Superior temporal gyrus (tissue), 1 donor: Measurements from ENCODE around the gene G0S2.

Source experiments
- DNase-seq: peaks from one replicate; pipeline ENCODE4 v3.0.0-alpha.2; 2016; ENCODE audit errors: extremely low spot score

Gene G0S2, protein sequence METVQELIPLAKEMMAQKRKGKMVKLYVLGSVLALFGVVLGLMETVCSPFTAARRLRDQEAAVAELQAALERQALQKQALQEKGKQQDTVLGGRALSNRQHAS

DNA sequence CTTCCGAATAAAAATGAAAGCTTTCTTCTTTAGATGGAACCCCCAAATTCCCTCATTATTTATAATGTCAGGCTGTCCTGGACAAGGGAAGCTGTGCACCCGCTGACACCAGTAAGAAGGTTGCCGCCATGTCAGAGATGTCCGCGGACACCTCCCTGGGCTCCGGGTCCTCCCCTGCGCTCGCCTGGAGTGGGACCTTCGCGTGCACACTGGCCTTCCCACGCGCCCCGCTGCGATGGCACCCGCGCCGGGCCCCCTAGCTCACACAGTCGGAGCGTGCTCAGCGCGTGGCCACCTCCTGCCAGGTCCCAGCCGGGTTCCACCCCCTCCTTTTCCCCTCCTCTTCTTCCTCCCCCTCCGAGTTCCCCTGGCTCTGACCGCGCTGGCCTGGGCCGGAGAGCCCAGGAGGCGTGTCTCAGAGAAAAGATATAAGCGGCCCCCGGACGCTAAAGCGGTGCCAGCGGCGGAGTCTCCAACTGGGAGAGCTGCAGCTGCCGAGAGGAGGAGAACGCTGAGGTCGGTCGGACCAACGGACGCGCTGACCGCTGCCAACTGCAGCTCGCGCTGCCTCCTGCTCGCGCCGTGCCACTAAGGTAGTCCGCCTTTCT is at the start of gene G0S2:
Gene G0S2 (plus strand): TSS at position 456 of the 608 bp plus-strand sequence. CDS start 273 bp downstream, outside the sequence.
- no peak for DNase-seq

DNA sequence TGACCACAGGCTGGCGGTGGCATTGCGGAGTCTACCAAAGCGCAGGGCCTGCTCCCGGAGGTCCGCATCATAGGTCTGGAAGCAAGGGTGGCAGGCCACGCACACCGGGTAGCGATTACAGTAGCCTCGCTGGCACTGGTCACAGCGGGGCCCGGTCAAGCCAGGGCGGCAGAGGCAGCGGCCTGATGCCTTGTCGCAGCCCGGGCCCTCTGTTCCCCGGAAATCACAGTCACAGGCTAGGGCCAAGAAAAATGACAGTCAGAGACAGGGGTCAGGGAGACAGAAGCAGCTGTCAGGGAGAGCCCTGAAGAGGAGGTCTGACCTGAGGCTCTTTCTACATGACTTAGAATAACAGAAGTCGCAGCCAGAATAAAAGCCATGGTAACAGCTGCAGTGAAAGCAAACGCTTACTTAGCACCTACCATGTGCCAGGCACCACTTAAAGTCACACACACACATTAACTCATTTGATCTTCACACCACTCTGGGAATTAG is 49.4 kb upstream of the G0S2 start:
- DNase-seq, result peak; percentile 52

DNA sequence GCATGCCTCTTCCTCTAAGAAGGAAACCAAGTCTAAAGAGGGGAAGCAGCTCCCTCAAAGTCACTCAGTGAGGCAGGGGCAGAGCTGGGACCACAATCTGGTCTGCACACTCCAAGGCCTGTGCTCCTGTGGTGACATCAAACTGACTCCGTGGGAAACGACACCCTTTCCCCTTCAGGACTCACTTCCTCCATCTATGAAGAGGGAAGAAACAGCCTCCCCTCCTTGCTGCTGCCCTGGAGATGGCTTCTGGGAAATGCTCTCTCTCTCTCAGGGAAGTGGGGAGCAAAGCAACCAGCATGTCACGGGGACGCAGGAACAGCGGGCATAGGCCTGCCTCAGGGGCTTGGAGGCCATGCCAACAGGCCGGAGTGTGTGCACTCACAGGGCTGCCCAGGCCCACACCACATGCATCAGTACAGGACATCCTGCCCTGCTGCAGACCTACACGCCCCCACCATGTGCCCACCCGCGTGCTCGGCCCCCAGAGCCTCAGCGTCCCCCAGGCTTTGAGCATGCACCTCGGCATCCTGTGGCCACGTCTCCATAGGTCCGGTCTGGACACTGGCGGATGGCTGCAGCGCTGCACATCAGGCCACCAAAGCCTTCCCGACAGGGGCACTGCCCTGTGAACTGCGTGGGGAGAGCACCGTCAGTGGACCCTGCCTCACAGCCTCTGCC is 48.7 kb upstream of the G0S2 start:
- no peak for DNase-seq

DNA sequence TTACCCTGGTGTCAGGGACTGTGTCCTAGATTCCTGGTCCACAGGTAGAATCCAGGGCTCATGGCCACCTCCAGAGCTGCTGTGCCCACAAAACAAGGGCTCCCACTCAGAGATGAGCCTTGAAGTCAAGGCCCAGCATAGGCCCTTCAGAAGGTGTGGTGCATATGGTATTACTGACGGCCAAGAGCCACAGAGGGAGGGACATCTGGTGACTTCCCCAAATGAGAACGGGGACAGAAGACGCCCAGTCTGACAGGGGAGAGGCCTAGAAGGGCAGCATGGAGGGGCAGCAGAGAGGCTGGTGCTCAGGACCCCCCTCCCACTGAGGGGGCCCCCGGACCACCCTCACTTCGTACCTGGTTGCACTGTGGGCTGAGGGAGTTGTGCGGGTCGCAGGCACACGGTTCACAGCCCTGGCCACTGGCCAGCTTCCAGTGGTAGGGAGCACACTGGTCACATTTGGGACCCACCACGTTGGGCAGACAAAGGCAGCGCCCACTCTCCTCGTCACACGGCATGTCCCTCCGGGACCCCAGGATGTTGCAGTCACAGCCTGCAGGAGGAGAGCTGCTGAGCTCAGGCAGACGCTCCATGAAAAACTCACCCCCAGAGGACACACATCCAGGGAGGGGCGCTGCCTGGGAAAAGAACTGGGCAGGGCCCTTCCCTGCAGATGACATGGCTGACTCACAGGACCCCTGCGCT is 48.0 kb upstream of the G0S2 start:
- no peak for DNase-seq

DNA sequence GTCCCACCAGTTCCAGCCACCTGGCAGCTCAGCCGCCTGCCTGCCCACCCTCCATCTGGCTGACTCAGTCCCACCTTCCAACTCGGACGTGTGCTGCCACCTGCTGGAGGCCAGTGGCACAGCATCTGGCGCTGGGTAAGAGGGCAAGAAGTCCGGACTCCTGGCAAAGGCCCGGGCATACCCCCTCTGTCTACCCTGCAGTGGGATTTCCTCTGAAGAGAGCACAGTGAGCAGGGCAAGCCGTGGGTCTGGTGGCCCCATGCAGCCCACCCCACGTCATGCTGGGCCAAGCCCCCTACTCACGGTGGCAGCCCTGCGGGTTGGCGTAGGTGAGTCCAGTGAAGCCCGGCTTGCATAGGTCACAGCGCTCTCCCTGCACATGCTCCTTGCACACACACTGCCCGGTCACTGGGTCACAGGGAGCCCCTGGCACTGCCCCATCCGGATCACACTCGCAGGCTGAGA is 47.4 kb upstream of the G0S2 start:
- peak; percentile 89 for DNase-seq

DNA sequence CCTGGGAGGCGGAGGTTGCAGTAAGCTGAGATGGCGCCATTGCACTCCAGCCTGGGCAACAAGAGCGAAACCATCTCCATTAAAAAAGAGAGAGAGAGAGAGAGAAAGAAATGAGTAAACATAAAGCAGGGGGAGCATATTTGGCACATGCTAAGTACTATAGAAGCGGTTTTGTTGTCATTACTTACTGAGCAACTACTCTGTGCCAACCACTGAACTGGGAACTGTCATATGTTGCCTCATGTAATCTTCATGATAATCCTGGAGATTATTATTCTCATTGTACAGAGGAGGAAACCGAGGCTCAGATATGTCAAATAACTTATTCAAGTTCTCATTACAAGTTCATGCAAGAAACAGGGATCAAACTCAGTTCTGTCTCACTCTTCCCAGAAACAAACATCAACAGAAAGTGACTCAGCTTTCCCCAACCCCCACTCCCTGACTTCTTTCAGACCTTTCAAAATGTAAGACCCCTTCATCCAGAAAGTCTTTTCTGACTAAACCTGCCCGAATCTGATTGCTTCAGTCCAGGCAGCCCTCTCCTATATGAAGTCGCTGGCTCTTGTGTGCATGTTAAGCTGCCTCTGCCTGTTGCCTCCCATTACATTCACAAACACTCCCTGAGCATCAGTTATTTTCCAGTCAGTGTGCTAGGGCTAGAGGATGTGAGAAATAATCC is 46.5 kb upstream of the G0S2 start:
- no peak for DNase-seq

DNA sequence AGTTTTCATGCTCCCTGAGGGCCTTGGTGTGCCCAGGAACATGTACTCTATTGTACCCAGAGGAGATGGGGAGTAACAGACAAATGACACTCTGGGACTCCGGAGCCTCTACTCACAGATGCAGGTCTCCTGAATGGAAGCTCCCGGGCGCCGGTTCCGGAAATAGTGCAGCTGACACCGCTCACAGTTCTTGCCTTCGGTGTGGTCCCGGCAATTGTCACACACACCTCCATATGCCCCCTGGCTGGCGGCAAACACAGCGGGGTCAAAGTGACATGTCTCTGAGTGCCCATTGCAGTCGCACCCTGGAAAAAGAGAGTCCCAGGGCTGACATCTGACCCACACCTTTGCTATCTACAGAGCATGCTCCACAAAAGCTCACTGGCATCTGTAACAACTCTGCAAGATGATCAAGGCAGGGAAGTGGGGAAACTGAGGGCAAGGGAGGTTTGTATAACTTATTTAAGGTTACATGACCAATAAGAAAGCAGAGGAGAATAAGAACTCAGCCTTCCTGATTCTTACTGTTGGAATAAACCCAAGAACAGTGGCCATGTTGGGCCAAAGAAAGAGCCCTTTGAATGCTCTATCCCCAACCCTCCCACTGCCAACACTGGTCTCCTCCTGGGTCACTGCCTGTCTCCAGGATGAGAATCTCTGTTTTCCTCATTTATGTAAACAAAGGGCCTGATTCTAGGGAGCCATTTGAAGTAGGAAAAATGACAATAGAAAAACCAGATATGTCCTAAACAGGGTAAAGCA is 45.4 kb upstream of the G0S2 start:
- DNase-seq, result peak; percentile 80

DNA sequence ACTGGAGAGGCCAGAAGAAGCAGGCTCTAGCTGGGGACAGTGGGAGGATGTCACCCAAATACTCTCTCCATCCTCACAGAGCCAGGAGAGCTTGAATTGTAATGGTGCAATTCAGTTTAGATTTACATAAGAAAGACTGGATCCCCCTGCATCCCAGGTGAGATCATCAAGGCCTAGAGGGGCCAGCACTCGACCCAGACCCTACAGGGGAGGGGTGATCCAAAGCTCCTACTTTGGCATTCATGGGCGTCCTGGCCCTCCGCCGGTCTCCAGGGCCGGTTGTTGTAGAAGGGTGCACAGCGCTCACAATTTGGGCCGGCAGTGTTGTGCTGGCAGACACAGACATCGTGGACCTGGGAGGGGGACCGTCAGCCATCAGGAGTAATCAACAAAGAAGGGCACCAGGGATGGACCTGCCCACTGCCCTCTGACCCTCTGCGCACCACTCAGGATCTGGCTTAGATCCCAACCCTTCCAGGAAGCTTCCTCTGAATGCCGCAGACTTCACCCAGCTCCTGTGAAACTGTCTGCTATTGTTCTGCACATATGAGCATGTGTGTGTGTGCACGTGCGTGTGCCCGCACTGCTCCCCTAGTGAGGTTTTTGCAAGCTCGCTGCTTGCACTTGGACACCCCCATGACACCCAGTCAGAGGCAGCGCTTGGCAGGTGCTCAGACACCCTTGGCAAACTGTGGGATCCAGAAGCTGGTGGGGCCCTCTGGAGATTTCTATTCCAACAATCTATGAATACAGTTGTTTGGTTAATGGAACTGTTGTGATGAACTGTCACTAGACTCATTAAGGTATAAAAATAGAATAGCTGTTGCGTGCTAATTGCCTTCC is 44.6 kb upstream of the G0S2 start:
- DNase-seq, result no peak

DNA sequence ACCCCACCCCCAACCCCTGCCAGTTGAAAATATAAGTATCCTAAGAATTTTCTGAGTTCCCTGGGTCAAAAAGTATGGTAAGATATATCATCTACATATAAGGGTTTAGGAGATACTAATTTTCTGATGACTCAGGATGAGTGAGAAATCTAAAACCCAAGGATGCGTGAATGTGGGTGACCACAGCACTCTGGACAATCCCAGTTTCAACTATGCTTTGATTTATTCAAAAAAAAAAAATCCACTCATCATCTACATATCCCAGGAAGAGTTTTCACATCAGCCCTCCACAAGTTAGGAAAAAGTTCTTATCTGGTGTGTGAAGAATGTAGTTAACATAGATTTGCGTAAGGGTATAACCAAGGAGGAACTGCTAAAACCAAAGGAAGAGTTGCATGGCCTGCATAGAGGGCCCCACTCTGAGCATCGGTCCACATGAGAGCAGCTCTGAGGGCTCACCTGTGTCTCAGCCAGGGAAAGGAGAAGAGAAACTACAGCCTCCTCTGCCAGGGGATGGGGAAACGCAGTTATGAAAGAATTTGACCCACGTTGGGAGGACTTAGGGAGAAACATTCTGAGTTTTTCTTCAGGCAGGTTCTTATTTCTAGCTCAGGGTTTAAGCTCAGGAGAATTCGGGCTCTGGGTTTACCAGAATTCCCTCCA is 41.7 kb upstream of the G0S2 start:
- DNase-seq, result no peak

DNA sequence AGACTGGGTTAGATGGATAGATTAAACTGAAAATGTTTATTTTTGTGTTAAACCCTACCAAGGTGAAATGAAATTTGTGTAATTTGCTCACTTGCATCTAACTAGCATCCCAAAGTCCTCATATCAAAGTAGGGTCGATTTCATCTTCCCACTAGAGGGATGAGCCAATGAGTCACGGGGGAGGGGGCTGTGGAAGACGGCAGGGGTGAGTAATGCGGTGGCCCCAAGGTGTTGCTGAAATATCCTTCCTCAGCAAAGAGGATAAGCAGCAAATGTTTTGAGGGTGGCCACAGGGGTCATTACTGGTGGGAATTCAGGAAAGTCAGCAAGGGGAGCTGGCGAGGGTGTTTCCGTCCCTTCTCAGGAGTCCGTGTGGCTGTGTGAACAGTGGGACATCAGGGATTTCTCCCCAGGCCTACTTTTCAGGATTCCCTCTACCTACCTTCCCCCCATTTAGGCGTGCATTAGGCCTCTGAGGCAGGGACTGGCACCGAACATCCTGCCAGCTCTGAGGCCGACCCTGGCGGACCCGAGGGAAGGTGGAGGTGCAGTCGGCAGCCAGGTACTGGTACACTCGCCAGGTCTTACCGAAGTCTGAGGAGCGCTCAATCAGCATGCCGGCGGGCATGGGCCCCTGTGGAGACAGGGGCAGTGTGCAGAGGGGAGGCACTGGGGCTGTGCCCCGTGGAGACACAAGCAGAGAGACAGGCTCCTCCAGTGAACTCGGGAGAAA is 41.0 kb upstream of the G0S2 start:
- no peak for DNase-seq

DNA sequence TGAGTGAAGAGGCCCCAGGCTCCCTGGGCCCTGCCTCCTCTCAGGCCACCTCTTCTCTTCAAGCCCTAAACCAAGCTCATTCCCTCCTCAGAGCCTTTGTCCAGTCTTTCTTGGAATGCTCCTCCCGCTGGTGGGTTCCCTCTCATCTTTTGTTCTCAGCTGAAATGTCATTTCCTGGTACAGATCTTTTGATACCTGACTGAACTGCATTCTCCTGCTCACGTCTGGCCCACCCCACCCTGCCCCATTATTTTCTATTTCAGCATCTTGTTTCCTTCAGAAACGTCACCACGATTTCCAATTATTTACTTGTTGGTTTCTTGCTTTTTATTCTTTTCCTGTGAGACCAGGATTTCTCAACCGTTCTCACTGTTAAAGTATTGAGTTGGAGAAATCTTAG is 39.4 kb upstream of the G0S2 start:
- DNase-seq, result no peak

DNA sequence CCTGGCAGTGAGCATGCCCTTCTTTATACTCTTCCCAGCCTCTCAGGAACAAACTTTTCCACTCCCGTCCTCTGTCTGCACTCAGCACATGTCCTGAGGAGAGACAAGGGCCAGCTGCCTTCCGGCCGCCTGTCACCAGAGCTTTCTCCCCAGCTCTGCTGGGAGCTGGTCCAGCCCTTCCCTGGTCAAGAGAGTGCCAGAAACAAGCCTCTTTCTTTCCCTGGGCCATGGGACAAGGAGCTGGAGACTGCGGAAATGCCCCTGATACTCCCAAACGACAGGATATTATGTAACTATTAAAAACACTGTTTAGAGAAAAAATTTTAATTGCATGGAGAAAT is 33.4 kb upstream of the G0S2 start:
- DNase-seq, result peak; percentile 83

DNA sequence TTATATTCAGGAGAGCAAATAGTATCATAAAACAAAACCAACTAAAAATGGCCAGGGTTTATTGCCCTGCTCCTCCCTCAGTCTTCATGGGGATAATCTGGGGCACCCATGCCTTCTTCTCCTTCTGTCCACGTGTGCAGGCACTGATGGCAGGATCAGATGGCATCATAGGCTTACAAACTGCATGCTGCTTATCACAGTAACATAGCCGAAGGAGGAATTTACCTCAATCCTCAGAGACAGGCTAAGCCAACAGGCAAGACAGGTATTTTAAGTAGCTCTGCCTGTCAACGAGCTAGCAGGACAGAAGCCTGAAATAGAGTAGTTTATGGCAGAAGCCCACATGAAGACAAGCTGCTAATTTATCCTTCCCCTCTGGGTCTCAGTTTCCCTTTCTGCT is 32.4 kb upstream of the G0S2 start:
- DNase-seq, result no peak

DNA sequence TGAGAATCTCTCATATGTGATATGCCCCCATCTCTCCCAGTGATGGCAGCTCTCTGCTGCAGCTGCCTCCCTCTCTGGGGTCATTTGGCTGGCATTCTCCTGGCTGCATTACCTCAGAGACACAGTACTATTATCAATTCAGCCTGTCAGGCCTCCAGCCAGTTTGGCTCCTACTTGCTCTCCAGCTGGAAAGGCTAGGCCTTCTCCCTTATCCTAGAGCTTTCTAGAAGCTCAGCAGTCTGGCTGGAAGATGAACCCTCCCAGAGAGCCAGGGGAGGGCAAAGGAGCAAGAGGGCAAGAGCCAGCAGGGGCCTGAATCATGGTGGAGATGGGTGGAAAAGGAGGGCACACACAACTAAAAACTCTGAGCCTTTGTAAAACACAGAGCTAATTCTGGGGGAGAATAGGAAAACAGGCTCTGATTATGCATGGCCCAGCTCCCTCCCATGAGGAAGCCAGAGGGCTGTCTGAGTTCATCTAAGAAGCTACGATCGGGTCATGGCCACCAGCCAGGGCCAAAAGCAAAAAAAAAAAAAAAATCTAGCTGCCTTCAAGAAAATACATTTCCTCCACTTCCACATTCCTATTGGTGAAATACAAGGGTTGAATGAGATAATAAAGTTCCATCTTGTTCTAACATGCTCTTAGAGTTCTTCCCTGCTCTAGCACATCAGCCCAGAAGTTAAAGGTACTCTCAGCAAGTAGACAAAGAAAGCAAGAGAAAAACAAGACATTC is 31.8 kb upstream of the G0S2 start:
- DNase-seq, result peak; percentile 91

DNA sequence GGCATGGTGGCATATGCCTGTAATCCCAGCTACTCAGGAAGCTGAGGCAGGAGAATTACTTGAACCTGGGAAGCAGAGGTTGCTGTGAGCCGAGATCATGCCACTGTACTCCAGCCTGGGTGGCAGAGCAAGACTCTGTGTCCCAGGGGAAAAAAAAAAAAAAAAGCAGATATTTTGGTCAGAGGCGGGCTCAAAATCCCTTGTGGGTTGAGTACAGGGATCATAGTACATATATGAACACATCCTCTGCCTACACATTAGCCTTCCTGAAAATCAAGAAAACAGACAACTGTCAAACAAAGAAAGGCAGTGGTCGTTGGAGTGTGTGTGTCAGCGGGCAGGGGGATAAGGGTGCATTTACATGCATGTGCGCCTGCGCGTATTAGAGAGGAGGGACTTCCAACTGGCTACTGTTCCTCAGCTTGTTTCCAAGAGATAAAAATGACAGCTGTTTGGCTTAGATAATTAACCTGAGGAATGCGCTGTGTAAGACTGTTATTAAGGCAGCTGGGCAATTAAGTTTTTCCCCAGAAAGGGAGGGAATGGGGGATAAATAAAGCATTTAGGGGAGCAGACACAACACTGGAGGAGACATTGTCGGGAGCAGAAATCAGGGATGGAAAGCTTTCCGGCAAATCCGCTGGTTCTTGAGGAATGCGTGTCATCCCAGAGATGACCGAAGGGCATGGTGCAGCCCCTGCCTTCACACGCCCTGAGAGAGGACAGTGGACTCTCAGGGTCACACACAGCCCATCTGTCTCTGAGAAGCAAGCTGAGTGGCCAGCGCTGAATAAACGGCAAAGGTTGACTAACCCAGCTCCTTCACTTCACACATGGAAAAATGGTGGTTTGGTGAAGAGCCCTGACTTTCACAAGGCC is 29.4 kb upstream of the G0S2 start:
- DNase-seq, result no peak

DNA sequence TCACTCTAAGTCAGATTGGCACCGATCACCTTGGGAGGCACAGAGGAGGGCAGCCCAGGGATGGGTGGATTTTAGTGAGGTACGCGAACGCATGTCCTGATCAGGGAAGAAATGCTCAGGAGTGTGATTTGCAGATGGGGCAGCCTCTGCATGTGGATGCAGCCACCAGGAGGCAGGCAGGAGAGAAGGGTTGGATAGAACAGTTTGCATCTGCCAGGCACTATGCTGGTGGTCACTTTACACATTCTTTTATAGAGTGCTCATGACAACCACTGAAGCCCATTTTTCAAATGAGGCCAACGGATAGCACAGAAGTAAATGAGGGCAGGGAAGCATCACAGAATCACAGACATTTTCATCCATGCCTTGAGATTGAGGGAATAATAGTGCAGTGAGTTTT is 28.7 kb upstream of the G0S2 start:
- no peak for DNase-seq

DNA sequence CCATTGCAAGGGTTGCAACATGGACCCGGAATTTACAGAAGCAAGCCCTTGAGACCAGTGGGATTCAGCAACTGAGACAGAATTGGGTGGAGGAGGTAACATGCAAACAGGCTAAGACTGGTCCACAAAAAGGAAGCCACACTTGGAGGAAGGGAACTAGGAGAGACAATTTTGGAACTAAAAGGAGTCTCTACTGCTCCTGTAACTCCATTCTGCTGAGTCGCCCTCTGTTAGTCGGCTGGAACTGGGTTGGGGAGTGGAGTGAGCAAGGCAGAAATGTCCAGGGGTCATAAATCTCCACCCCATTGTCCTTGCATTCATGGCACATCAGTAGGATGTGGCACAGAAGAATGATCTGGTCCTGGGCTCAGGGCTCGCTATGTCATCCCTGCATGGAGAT is 28.1 kb upstream of the G0S2 start:
- DNase-seq, result no peak

DNA sequence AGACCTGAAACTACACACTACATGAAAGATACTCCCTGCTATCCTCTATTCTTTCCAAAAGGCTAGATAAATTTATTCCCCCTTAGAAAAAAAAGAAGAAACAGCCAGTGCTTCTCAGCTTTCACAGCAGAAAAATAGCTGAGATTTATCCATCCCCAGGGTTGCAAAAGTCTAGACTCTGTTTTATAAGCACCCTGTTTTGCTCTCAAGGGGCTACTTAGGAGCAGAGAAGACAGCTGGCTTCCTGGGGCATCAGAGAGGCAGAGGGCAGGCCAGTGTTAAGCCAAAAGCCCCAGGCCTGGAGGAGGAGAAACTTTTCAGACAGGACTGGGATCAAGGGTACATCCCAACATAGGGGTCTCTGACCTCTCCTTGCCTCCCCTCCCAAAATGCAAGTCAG is 26.9 kb upstream of the G0S2 start:
- DNase-seq, result no peak
